ENCODE data around the gene CDC42EP3.
A peak's percentile ranks its signal among the peaks of the same experiment; 100 is the strongest.

The CDC42EP3 gene

GRCh38 chr2:37672870-37673184 lies 1.4 kb upstream of the CDC42EP3 start:
- no peak for TF ChIP-seq CTCF (IDR thresholded peaks at IDR 0.05; ENCODE audit: low read depth, low read length)
- H3K4me3 ChIP-seq (ENCODE audit: low read depth, low read length) = peak overlapping the region; percentile 97

GRCh38 chr2:37672104-37672869 lies 845 bp upstream of the CDC42EP3 start:
- no peak for TF ChIP-seq CTCF (IDR thresholded peaks at IDR 0.05; ENCODE audit: low read depth, low read length)
- peak overlapping the region; percentile 97 for H3K4me3 ChIP-seq (ENCODE audit: low read depth, low read length)

- peak overlapping the region; percentile 97 for H3K4me3 ChIP-seq (ENCODE audit: low read depth, low read length)
- TF ChIP-seq CTCF (IDR thresholded peaks at IDR 0.05; ENCODE audit: low read depth, low read length) = no peak
Observed at GRCh38 chr2:37671816-37672103, 318 bp upstream of the CDC42EP3 start.

GRCh38 chr2:37670378-37671008 lies 949 bp downstream of the CDC42EP3 start:
- TF ChIP-seq CTCF (IDR thresholded peaks at IDR 0.05; ENCODE audit: low read depth, low read length) = no peak
- H3K4me3 ChIP-seq (ENCODE audit: low read depth, low read length) = peak overlapping the region; percentile 97

- no peak for TF ChIP-seq CTCF (IDR thresholded peaks at IDR 0.05; ENCODE audit: low read depth, low read length)
- H3K4me3 ChIP-seq (ENCODE audit: low read depth, low read length) = peak overlapping the region; percentile 97
Observed at GRCh38 chr2:37669446-37669845, 2.0 kb downstream of the CDC42EP3 start.

- no peak for TF ChIP-seq CTCF (IDR thresholded peaks at IDR 0.05; ENCODE audit: low read depth, low read length)
- H3K4me3 ChIP-seq (ENCODE audit: low read depth, low read length) = peak overlapping the region; percentile 97
Observed at GRCh38 chr2:37667704-37668103, 3.7 kb downstream of the CDC42EP3 start.

GRCh38 chr2:37666772-37667171 lies 4.7 kb downstream of the CDC42EP3 start:
- H3K4me3 ChIP-seq (ENCODE audit: low read depth, low read length) = peak overlapping the region; percentile 97
- no peak for TF ChIP-seq CTCF (IDR thresholded peaks at IDR 0.05; ENCODE audit: low read depth, low read length)

Measured in WI38 (cell line).